Hematopoietic multipotent progenitor cell treated with erythropoietin and hydrocortisone succinate and interleukin-3 and kit ligand, for 4 days (in vitro differentiated cells): Measurements from ENCODE around the gene LARP1.

Experiments used
- DNase-seq: peaks from one replicate; pipeline ENCODE4 v3.0.0-alpha.2; 2015

LARP1 gene

GRCh38 chr5:154764967-154765366, 9.8 kb downstream of the LARP1 start:
- no peak for DNase-seq

GRCh38 chr5:154765396-154765925, 10.3 kb downstream of the LARP1 start:
- no peak for DNase-seq

GRCh38 chr5:154766558-154767281, 11.5 kb downstream of the LARP1 start:
- no peak for DNase-seq

GRCh38 chr5:154767576-154767975, 12.4 kb downstream of the LARP1 start:
- no peak for DNase-seq

GRCh38 chr5:154768207-154768606, 13.0 kb downstream of the LARP1 start:
- DNase-seq = no peak

GRCh38 chr5:154770111-154770510, 14.9 kb downstream of the LARP1 start:
- DNase-seq = no peak

GRCh38 chr5:154771383-154771901, 16.3 kb downstream of the LARP1 start:
- peak; percentile 46 for DNase-seq

GRCh38 chr5:154773326-154773725, 18.1 kb downstream of the LARP1 start:
- peak; percentile 51 for DNase-seq

GRCh38 chr5:154776167-154776566, 21.0 kb downstream of the LARP1 start:
- DNase-seq = peak; percentile 79

- no peak for DNase-seq
Observed at GRCh38 chr5:154778534-154778933, 23.4 kb downstream of the LARP1 start.

- no peak for DNase-seq
Observed at GRCh38 chr5:154779105-154779504, 23.9 kb downstream of the LARP1 start.

GRCh38 chr5:154780128-154780527, 25.0 kb downstream of the LARP1 start:
- DNase-seq = no peak

GRCh38 chr5:154782326-154782725, 27.1 kb downstream of the LARP1 start:
- DNase-seq = peak; percentile 37

GRCh38 chr5:154782812-154783592, 27.8 kb downstream of the LARP1 start:
- DNase-seq = no peak

- no peak for DNase-seq
Observed at GRCh38 chr5:154783774-154784460, 28.7 kb downstream of the LARP1 start.

GRCh38 chr5:154784856-154785255, 29.7 kb downstream of the LARP1 start:
- DNase-seq = no peak

GRCh38 chr5:154786414-154786813, 31.2 kb downstream of the LARP1 start:
- DNase-seq = peak; percentile 59

GRCh38 chr5:154788212-154788611, 33.0 kb downstream of the LARP1 start:
- no peak for DNase-seq

- no peak for DNase-seq
Observed at GRCh38 chr5:154791535-154791934, 36.4 kb downstream of the LARP1 start.

- no peak for DNase-seq
Observed at GRCh38 chr5:154793599-154794524, 38.7 kb downstream of the LARP1 start.

- DNase-seq = no peak
Observed at GRCh38 chr5:154794525-154795234, 39.5 kb downstream of the LARP1 start.
